ENCODE results near the gene ZNF443.
"Not testable (repeated sequence)": the region's sequence is repeated elsewhere in the genome, so short reads cannot be mapped to it uniquely, and the experiment has no call there.

The ZNF443 gene

DNA sequence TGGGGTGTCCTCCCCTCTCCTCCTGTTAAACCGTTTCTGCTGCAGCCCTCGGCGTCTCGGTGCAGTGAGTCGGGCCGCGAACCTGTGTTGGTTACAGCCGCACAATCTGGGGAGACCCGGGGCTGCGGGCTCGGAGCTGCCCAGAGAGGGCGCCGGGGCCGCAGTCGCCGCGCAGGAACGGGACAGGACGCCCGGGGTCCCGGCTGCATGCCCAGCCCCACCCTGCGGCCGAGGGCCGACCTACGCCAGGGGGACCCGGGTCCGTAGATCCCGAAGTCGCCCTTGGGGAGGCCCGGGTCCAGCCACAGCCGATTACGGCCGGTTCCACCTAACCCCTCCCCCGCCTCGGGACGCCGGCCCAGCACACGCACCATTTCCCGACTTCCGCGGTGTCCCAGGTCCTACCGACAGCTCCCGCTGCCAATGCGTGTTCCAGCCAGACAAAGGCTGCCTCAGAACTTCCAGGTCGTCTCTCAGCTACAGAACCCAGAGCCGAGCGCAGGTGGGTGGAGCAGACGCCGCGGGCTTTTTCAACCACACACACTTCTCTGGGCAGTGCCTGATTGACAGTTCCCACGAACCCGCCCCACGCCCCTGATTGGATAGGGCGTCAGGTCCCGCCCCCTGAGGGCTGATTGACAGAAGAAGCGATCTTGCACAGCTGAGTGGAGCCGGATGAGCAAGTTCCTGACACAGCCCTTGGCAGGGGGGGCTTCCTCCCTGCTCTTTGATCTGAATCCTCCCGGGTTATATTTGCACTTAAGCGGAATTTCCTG, at the start of gene ZNF443:
Gene ZNF443, minus strand, starts transcription at position 481 of the 776 bp plus-strand sequence. Its CDS starts 107 bp downstream, at position 374.
- DNase-seq (ENCODE audit: low read depth in 3 of 3), result peak; percentile 96 to 99 (median 97)

DNA sequence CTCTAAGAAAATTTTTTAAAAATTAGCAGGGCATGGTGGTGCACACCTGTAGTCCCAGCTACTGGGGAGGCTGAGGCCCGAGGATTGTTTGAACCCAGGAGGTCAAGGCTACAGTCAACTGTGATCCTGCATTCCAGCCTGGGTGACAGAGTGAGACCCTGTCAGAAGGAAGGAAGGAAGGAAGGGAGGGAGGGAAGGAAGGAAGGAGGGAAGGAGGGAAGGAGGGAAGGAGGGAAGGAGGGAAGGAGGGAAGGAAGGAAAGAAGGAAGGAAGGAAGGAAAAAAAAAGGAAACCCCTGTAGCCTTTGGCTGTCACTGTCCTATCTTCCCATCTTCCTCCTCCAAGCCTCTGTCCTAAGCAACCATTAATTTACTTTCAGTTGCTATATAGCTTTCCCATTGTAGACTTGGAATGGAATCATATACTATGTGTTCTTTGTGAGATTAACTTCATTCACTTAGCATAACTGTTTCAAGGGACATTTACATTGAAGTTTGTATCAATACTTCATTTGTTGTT, 45.5 kb upstream of the ZNF443 start:
- not testable (repeated sequence) for DNase-seq (ENCODE audit: low read depth in 3 of 3)

DNA sequence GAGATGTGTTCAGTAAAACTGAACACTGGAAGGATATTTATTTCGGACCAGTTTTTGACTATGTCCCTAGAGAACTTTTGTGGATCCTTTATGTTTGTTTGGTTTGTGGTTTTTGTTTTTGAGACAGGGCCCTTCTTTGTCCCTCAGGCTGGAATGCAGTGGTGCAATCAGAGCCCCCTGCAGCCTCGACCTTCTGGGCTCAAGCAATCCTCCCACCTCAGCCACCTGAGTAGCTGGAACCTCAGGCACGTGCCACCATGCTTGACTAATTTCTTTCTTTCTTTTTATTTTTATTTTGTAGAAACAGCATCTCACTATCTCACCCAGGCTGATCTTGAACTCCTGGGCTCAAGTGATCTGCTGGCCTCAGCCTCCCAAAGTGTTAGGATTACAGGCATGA, 44.8 kb upstream of the ZNF443 start:
- DNase-seq (ENCODE audit: low read depth in 3 of 3), result no peak

DNA sequence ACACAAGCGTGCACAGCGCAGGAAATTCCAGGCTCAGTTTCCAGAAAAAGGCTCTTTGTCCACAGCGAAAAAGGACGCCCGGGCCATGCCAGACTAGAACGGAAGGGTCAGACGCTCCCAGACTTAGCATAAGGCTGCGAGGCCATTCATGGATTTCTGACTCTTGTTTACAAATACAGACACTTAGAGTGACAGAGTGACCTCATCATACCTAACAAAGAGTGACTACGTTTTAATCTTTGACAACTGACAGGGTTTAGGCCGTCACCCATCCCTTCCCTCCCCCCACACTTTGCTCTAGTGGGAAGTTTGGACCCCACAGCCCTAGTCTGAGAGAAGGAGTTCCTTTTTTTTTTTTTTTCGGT, 44.2 kb upstream of the ZNF443 start:
- no peak for DNase-seq (ENCODE audit: low read depth in 3 of 3)

DNA sequence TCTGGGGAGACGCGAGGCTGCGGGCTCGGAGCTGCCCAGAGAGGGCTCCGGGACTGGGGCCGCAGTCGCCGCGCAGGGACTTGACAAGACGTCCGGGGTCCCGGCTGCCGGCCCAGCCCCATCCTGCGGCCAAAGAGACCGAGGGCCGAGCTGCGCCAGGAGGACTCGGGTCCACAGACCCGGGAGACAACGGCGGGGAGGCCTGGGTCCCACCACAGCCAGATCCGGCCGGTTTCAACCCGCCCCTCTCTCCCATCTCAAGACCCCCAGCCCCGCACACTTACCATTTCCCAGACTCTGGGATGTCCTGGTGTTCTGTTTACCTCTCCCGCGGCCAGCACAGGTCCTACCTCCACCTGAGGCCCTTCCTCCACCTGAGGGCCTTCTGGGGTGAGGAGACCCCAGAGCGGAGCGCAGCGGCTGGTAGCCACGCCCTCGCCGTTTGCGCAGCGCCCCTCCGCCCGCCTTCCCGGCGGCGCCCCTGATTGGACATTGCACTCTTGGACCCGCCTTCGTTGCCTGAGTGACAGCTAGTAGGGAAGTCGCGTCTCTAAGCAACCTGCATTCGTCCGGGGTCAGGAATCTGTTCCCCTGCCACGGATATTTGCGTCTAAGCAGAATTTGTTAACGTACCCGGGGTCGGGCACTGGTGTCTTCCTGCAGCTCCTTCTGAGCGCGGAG, 43.7 kb upstream of the ZNF443 start, which contains the start of gene ZNF709:
Gene ZNF709, minus strand, starts transcription at position 446 of the 681 bp plus-strand sequence. Its CDS starts 159 bp downstream, at position 287.
- DNase-seq (ENCODE audit: low read depth in 3 of 3), result peak; percentile 75 to 87 (median 77)

DNA sequence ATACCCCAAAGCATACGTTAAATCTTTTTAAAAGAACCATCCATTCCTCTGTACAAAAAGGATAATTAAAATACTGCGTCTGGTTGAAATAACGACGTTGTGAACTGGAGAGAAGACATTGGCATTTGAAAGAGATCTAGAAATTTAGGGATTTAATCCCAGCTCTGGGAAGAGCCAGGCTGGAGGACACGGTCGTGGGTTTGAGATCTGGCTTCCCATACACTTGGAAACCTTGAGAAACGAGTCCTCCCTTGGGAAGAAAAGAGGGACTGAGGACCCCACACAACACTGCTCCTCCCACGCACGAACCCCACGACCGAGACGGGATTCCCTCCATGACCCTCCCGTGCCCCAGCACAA, 43.2 kb upstream of the ZNF443 start:
- DNase-seq (ENCODE audit: low read depth in 3 of 3), result no peak

DNA sequence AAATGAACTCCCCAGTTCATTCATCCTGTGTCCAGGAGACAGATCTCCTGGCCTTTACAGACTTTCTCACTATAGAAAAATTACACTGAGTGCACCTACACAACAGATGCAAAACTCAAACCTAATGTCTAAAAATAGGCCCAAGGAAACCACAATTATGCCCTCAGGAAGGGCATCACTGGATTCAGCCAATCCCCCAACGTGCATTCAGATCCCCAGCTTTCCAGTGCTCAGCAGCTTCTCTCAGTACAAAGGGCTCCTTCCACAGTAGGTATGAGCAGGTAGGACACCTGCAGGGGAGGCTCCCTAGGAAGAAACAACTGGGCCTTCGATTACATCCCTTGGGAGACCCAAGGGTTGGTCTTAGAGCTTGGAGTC, 41.7 kb upstream of the ZNF443 start:
- DNase-seq (ENCODE audit: low read depth in 3 of 3), result no peak

DNA sequence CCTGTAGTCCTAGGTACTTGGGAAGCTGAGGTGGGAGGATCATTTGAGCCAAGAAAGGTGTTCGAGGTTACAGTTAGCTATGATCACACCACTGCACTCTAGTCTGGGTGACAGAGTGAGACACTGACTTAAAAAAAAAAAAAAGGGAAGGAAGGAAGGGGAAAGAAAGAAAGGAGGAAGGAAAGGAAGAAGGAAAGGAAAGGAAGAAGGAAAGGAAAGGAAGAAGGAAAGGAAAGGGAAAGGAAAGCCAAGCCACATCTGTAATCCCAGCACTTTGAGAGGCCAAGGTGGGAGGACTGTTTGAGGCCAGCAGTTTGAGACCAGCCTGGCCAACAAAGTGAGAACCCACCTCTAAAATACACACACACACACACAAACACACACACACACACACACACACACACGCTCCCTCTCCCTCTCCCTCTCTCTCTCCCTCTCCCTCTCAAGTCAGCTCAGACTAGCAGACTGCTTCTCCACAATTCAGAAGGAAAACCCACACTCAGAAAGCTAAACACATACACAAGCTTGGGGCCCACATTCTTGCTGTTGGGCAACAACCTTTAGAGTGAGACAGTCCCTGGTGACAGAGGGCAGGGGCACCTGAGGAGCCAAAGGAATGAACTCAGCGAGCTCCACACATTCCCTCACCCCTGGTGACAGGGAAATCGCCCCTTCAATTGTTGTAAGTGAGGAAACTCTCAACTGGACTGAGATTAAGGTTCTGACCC, 41.1 kb upstream of the ZNF443 start:
- DNase-seq (ENCODE audit: low read depth in 3 of 3), result no peak

DNA sequence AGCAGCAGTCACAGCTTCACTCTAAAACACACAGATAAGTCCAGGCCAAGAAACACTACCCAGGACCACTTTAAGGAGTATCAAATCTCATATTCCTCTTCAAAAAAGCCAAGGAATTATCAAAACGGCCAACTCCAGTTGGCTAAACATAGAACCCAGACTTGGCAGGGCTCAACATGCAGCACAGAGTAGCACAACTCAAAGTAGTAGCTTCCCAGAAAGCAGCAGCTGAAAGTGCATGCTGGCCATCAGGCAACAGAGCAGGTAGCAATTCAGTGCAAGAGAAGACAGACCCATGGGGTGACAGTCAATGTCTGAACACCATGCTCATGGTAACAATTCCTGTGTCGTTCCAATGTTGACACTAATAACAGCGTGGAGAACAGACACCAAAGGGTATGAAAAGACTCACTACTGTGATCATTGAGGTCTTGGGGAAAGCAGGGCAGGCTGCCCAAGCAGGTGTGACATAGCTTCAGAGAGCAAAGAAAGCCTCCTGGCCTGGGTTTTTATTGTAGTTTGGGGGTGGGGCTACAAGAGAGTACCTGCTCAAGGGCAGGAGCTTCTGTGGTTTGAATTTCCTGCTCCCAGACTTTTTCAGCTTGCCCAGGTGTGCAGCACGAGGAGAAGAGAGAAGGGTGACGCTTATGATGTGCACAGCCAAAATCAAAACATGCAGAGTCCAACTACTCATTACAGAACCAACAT, 37.6 kb upstream of the ZNF443 start:
- no peak for DNase-seq (ENCODE audit: low read depth in 3 of 3)

DNA sequence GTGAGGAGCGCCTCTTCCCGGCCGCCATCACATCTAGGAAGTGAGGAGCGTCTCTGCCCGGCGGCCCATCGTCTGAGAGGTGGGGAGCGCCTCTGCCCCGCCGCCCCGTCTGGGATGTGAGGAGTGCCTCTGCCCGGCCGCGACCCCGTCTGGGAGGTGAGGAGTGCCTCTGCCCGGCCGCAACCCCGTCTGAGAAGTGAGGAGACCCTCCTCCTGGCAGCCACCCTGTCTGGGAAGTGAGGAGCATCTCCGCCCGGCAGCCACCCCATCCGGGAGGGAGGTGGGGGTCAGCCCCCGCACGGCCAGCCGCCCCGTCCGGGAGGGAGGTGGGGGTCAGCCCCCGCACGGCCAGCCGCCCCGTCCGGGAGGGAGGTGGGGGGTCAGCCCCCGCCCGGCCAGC, 26.8 kb upstream of the ZNF443 start:
- DNase-seq (ENCODE audit: low read depth in 3 of 3), result not testable (repeated sequence)

DNA sequence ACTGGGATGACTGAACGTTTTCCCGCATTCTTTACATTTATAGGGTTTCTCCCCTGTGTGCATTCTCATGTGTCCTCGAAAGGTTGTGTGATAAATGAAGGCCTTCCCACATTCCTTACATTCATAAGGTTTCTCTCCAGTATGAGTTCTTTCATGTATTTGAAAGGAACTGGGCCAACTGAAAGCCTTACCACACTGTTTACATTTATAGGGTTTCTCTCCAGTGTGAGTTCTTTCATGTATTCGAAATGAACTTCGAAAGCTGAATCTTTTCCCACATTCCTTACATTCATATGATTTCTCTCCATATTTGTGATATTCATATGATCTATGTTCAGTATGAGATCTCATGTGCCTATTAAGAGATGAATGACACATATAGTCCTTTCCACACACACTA, 24.4 kb upstream of the ZNF443 start:
- no peak for DNase-seq (ENCODE audit: low read depth in 3 of 3)

DNA sequence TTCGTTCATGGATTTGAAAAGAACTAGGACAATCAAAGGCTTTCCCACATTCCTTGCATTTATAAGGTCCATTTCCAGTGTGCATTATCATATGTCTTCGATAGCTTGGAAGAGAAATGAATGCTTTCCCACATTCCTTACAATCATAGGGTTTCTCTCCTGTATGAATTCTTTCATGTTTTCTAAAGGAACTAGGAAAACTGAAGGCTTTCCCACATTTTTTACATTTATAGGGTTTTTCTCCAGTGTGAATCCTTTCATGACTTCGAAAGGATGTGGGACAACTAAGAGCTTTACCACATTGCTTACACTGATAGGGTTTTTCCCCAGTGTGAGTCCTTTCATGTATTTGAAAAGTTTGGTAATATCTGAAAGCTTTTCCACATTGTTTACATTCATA, 23.9 kb upstream of the ZNF443 start:
- no peak for DNase-seq (ENCODE audit: low read depth in 3 of 3)

DNA sequence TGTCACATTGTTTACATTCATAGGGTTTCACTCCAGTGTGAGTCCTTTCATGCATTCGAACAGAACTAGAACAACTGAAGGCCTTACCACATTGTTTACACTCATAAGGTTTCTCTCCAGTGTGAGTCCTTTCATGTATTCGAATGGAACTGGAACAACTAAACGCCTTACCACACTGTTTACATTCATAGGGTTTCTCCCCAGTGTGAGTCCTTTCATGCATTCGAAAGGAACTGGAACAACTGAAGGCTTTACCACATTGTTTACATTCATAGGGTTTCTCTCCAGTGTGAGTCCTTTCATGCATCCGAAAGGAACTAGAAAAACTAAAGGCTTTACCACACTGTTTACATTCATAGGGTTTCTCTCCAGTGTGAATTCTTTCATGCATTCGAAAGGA, 23.3 kb upstream of the ZNF443 start:
- DNase-seq (ENCODE audit: low read depth in 3 of 3), result not testable (repeated sequence)

DNA sequence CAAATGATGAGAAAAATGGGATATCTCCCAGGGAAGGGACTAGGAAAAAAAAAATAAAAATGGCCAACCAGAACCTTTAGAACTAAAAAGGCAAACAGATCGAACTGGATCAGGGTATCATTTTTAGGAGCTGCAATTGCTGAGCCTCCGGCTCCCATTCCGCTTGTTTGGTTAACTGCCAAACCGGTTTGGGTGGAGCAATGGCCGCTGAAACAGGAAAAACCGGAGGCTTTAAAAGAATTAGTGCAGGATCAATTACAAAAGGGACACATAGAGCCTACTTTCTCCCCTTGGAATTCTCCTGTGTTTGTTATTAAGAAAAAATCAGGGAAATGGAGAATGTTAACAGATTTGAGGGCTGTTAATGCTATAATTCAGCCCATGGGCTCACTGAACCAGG, 12.7 kb upstream of the ZNF443 start:
- no peak for DNase-seq (ENCODE audit: low read depth in 3 of 3)

DNA sequence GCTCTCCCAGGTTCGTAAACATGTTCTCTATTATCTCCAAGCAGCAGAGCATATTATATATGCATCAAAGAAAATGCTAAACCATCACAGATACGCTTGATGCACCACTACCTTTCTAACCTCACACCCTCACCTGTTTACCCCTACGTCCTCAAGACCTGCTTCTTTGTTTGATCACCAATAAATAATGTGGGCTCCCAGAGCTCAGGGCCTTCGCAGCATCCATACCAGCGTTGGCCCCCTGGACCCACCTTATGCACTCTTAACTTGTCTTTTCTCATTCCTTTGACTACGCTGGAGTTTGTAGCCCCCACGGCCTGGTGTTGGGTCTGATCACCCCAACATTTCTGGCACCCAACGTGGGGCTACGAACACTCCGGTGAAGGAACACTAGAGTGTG, 10.0 kb upstream of the ZNF443 start:
- no peak for DNase-seq (ENCODE audit: low read depth in 3 of 3)

DNA sequence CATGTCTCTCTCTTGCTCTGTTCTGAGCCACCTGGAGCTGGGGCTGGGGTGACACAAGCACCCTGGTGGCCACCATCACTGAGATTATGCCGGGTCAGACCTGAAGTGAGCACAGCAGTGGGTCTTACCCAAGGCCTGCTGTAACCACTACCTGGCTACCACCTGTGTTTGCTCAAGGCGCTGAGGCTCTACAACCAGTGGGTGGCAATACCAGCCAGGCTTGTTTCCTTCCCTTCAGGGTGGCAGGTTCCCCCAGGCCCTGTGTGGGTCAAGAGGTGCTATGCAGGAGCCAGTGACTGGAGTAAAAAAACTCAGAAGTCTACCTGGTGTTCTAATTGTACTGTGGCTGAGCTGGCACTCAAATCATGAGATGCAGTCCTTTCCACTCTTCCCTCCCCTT, 8.0 kb upstream of the ZNF443 start:
- DNase-seq (ENCODE audit: low read depth in 3 of 3), result no peak

DNA sequence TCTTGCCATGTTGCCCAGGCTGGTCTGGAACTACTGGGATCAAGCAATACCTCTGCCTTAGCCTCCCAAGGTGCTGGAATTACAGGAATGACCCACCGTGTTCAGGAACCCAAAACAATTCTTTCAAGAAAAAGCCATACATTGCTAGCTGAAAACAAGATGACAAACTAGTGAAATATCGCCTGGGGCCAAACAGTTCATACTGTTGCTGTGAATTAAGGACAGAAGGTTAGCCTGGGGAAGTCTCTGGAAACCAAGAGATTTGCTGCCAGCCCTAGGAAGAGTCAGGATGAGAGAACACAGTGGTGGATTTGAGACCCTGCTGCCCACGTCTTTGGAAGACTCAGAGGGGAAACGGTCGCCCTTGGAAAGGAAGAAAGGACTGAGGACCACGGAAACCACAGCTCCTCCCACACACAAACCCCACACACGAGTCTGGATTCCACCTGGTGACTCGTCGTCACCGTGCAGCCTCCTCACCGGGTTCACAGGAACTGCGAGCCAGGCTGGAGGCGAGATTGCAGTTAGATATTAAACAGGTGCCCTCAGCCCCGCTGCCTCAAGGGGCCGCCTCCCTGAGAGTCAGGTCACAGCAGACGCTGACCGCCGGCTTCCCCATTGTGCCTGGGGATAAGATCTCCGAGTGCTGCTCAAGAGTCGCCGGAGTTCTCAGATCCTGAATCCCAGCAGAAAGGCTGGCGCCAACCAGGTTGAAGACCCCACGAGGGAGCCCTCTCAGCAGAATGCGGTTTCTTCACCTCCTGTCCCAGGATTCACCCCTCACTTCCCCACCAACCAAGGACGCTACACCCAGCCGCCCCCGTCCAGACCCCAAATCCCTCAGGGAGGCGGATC, 908 bp downstream of the ZNF443 start:
- peak in 2 of 3 donors; percentile 20 to 28 for DNase-seq (ENCODE audit: low read depth in 3 of 3)

DNA sequence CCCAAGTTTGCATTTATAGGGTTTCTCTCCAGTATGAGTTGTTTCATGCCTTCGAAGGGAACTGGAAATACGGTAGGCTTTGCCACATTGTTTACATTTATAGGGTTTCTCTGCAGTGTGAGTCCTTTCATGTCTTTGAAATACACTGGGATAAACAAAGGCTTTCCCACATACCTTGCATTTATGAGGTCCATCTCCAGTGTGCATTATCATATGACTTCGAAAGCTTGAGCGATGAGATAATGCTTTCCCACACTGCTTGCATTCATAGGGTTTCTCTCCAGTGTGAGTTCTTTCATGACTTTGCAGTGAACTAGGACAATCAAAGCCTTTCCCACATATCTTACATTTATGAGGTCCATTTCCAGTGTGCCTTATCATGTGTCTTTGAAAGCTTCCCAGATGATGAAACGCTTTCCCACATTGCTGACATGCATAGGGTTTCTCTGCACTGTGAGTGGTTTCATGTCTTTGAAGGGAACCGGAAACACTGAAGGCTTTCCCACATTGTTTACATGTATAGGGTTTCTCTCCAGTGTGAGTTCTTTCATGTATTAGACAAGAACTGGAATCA, 10.0 kb downstream of the ZNF443 start:
- not testable (repeated sequence) for DNase-seq (ENCODE audit: low read depth in 3 of 3)

DNA sequence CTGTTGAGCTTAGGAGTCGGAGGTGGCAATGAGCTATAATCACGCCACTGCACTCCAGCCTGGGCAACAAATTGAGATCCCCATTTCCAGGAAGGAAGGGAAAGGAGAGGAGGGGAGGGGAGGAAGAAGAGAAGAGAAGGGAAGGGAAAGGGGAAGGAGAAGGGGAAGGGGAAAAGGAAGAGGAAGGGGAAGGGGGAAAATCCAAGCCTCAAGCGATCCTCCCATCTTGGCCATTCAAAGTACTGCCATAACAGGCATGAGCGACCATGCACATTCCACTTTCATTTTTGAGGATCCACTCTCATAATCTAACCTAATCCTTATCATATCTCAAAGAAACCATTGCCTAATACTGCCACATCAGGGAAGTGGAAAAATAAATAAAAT, 14.9 kb downstream of the ZNF443 start:
- DNase-seq (ENCODE audit: low read depth in 3 of 3), result no peak

DNA sequence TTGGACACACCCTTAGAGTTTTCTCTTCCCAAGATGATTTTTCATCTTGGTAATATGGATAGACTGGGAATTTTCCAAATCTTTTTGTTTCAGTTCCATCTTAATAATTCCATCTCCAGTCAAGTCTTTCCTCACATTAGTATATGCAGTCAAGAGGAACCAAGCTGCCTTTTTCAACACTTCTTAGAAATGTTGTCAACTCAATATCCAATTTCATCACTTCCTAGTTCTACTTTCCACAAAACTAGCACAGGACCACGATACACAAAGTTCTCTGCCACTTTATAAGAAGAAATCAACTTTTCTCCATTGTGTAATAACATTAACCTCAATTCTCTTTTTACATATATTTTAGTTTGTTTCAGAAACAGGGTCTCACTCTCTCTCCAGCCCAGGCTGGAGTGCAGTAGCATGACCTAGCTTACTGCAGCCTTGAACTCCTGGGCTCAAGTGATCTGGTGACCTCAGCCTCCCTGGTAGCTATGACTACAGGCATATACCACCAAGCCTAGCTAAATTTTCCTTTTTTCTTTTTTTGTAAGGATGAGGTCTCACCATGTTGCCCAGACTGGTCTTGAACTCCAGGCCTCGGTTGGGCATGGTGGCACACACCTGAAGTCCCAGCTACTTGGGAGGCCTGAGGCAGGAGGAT, 15.5 kb downstream of the ZNF443 start:
- no peak for DNase-seq (ENCODE audit: low read depth in 3 of 3)

Data from stimulated activated CD4-positive, alpha-beta T cell treated with anti-CD3 and anti-CD28 coated beads, TNF-alpha, amount 100 ng/mL, for 48 hours (primary cell).